ENCODE results near the gene FOSL2. TPM values are rescaled to one million over a fixed set of nuclear protein-coding genes. Genes with fewer than 3 reads are reported as not detected.

FOSL2 gene
- total RNA-seq, 1 experiment from 2014 or later: 12.2 TPM

GRCh38 chr2:28395334-28396061, 2.8 kb downstream of the FOSL2 start:
- H3K4me3 ChIP-seq (ENCODE audit: low read depth, low read length, poor library complexity, severe bottlenecking): peak overlapping the region; percentile 74
- no peaks in the 10 kb centered on the region for H3K9me3 ChIP-seq (ENCODE audit: low read depth, low read length, poor library complexity, severe bottlenecking)
- peak; percentile 52 for DNase-seq (ENCODE audit: low spot score)
- peaks cover 23% of the 10 kb centered on the region for H3K4me1 ChIP-seq (ENCODE audit: insufficient read depth, low read length, poor library complexity, severe bottlenecking)
- ChIA-PET CTCF (interaction anchor here (0.6 kb wide), 1 partner anchor 595 kb away, joined by 9 read pairs; no protein-coding TSS in a partner anchor), POLR2A (ENCODE audit: low non-redundant PET) (no interaction called here)
- no peaks in the 10 kb centered on the region for H3K27me3 ChIP-seq (replicated peaks; ENCODE audit: insufficient read depth, low read depth, low read length, poor library complexity)
- no peak for TF ChIP-seq EZH2 (IDR thresholded peaks at IDR 0.05; ENCODE audit: borderline replicate concordance, low read depth, low read length, poor library complexity, severe bottlenecking)
- no peak for TF ChIP-seq CTCF (conservative IDR thresholded peaks at IDR 0.05; ENCODE audit: low read depth, low read length)
- BruUV-seq (replicated peaks): no TSS peak
- no peaks in the 10 kb centered on the region for H3K36me3 ChIP-seq (ENCODE audit: insufficient read depth, low read length, poor library complexity, severe bottlenecking)
- H3K27ac ChIP-seq (ENCODE audit: low read depth, low read length, poor library complexity, severe bottlenecking): peak overlapping the region; percentile 17
- intact Hi-C loops (cut with micrococcal nuclease; ENCODE audit: unreplicated experiment): loop anchor here (1.0 to 10.0 kb wide), 3 partner anchors 241 to 641 kb away; no protein-coding TSS in a partner anchor

- H3K27ac ChIP-seq (ENCODE audit: low read depth, low read length, poor library complexity, severe bottlenecking): no peak overlapping the region
- H3K9me3 ChIP-seq (ENCODE audit: low read depth, low read length, poor library complexity, severe bottlenecking): no peaks in the 10 kb centered on the region
- no peaks in the 10 kb centered on the region for H3K27me3 ChIP-seq (replicated peaks; ENCODE audit: insufficient read depth, low read depth, low read length, poor library complexity)
- H3K4me1 ChIP-seq (ENCODE audit: insufficient read depth, low read length, poor library complexity, severe bottlenecking): peaks cover 14% of the 10 kb centered on the region
- ChIA-PET CTCF (interaction anchor here (0.6 kb wide), 4 partner anchors 124 to 1762 kb away, joined by 3 to 4 read pairs (median 4); no protein-coding TSS in a partner anchor), POLR2A (ENCODE audit: low non-redundant PET) (no interaction called here)
- DNase-seq (ENCODE audit: low spot score): no peak
- no peaks in the 10 kb centered on the region for H3K36me3 ChIP-seq (ENCODE audit: insufficient read depth, low read length, poor library complexity, severe bottlenecking)
- intact Hi-C loops (cut with micrococcal nuclease; ENCODE audit: unreplicated experiment): loop anchor here (2.0 to 10.0 kb wide), 2 partner anchors 242 to 442 kb away; no protein-coding TSS in a partner anchor
- H3K4me3 ChIP-seq (ENCODE audit: low read depth, low read length, poor library complexity, severe bottlenecking): no peak overlapping the region
- TF ChIP-seq CTCF (conservative IDR thresholded peaks at IDR 0.05; ENCODE audit: low read depth, low read length) (no peak; the same call in 1 of the 2 replicates), EZH2 (IDR thresholded peaks at IDR 0.05; ENCODE audit: borderline replicate concordance, low read depth, low read length, poor library complexity, severe bottlenecking) (no peak)
- no TSS peak for BruUV-seq (replicated peaks)
Measured at GRCh38 chr2:28397043-28397381, 4.4 kb downstream of the FOSL2 start.

DNA sequence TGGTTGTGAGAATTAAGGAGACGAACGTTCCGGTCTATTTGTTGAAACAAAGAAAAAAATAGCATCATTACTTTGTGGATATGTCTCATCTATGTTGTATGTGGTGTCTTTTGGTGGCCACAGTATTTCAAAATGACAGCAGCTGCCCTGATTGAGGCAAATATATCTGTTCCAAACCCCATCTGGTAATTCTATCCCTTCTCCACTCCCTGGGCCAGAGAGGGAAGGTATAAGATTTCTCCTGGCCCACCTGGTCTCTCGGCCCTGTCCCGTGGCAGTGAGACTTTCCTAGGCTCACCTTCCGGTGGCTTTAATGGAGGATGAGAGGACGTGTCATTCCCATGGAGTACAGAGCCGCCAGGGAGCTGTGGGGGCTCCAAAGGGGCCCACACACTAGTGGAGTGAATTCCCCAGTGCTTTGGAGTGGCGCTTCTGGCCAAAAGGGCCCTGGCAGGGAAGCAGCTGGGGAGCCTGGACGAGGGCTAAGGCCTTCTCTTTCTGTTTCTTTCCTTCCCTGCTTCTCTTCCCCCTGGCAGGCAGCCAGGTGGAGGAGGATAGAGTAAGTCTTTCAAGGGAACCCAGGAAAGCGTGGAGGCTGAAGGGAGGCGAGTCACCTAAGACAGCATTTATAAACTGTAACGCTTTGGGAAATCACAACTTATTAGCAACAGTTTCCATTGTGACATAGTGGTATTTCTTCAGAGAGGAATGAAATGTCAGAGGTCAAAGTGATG, 5.6 kb downstream of the FOSL2 start:
- H3K27me3 ChIP-seq (replicated peaks; ENCODE audit: insufficient read depth, low read depth, low read length, poor library complexity): no peaks in the 10 kb centered on the region
- no peaks in the 10 kb centered on the region for H3K36me3 ChIP-seq (ENCODE audit: insufficient read depth, low read length, poor library complexity, severe bottlenecking)
- TF ChIP-seq EZH2 (IDR thresholded peaks at IDR 0.05; ENCODE audit: borderline replicate concordance, low read depth, low read length, poor library complexity, severe bottlenecking) (no peak), CTCF (conservative IDR thresholded peaks at IDR 0.05; ENCODE audit: low read depth, low read length) (no peak)
- peaks cover 14% of the 10 kb centered on the region for H3K4me1 ChIP-seq (ENCODE audit: insufficient read depth, low read length, poor library complexity, severe bottlenecking)
- no peak overlapping the region for H3K27ac ChIP-seq (ENCODE audit: low read depth, low read length, poor library complexity, severe bottlenecking)
- BruUV-seq (replicated peaks): no TSS peak
- POLR2A ChIA-PET (ENCODE audit: low non-redundant PET): no interaction called here
- no peak overlapping the region for H3K4me3 ChIP-seq (ENCODE audit: low read depth, low read length, poor library complexity, severe bottlenecking)
- intact Hi-C loops (cut with micrococcal nuclease; ENCODE audit: unreplicated experiment): loop anchor here (10.0 kb wide), 1 partner anchor 443 kb away; no protein-coding TSS in a partner anchor
- CTCF ChIA-PET: interaction anchor here (0.5 kb wide), 1 partner anchor 164 kb away, joined by 4 read pairs; no protein-coding TSS in a partner anchor
- peak; percentile 37 for DNase-seq (ENCODE audit: low spot score)
- H3K9me3 ChIP-seq (ENCODE audit: low read depth, low read length, poor library complexity, severe bottlenecking): no peaks in the 10 kb centered on the region

All from A673 (cell line).